Esophagus muscularis mucosa (tissue), 4 donors: ENCODE measurements around the gene TRAK1.

ENCODE experiments used
- CTCF ChIP-seq, 3 experiments: fragments of 200-600 bp in 2 of 3; fragments of 450-650 bp in 1 of 3; sonication (generic) in 2 of 3; IDR thresholded peaks; one replicate each; pipeline ENCODE4 v1.5.1; 2017 to 2019; ENCODE audit warnings: antibody characterized with exemption in 3 of 3, mild to moderate bottlenecking in 2 of 3, moderate library complexity in 1 of 3
- EP300 ChIP-seq: sonication (generic); formaldehyde crosslinking; IDR thresholded peaks from one replicate; pipeline ENCODE4 v1.6.1; 2017; ENCODE audit warnings: antibody characterized with exemption
- POLR2A ChIP-seq: fragments of 450-650 bp; IDR thresholded peaks from one replicate; pipeline ENCODE4 v1.6.1; 2017; ENCODE audit warnings: antibody characterized with exemption, moderate library complexity, mild to moderate bottlenecking, low read depth
- POLR2AphosphoS5 ChIP-seq, 2 donors: sonication (generic); formaldehyde crosslinking; IDR thresholded peaks; one replicate each; pipeline ENCODE4 v1.6.1; 2017; ENCODE audit warnings: antibody characterized with exemption in 2 of 2

DNA sequence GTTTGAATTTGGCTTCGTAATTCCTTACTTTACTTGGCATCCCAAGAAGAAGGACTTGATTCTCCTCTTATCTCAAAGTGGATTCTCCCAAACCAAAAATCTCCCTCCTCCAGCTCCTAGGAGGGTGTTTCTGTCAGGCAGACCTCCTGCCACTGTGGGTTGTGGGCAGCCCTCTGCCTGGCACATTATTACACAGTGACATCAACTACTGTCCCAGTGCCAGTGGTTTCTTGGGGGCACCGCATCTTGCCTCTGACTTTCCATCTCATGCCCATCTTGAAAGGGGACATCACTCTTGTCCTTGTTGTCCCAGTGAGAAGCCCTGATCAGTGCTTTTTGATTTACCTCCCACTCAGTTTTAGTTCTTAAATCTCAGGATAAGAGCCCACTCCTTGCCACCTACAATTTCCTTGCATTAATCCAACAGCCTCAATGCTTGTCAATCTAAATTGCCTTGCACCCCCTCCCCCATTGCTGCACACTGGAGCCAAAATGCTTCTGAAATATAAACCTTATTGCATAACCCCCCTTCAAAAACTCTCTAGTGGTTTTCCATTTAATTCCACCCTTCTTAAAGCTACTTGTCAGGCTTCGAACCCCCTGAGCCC, 81.0 kb downstream of the TRAK1 start:
- TF ChIP-seq CTCF (IDR thresholded peaks at IDR 0.05) (no peak), POLR2AphosphoS5 (IDR thresholded peaks at IDR 0.05) (no peak), POLR2A (no peak), EP300 (no peak)
